ENCODE data around the gene GAMT. TPM values are rescaled to one million over a fixed set of nuclear protein-coding genes. Genes with fewer than 3 reads are reported as not detected.
"Not testable (repeated sequence)": the region's sequence is repeated elsewhere in the genome, so short reads cannot be mapped to it uniquely, and the experiment has no call there.

The GAMT gene
- total RNA-seq, 1 donor from 2014 or later, result 41.5 TPM

DNA sequence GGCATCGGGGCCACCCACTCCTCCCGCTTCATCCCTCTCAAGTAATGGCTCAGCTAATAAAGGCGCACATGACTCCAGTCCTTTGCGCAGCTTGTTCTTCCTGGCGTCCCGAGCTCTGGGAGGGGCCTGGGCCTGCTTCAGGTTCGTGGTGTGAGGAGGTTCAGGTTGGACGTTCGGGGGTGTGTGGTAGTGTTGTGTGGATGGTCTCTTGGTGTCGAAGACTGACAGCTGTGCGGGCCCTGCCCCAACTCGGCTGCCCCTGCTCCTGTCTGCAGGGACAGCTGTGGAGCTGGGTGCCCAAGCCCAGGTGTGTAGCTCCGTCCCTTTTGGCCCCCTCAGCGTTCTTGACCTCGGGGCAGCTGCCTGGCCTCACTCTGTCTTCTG is 39.1 kb upstream of the GAMT start:
- TF ChIP-seq CTCF (IDR thresholded peaks at IDR 0.05; ENCODE audit: unreplicated experiment), result no peak
- Mint-ChIP-seq H3K27ac (no peak overlapping the region), H3K4me3 (peak overlapping the region; percentile 100), H3K27me3 (ENCODE audit: low read depth) (peaks cover 11% of the 10 kb centered on the region), H3K4me1 (peaks cover 12% of the 10 kb centered on the region), H3K36me3 (peaks cover 23% of the 10 kb centered on the region), H3K9me3 (no peaks in the 10 kb centered on the region)
- no peak for DNase-seq (ENCODE audit: low spot score in 2 of 2, unreplicated experiment in 2 of 2)

DNA sequence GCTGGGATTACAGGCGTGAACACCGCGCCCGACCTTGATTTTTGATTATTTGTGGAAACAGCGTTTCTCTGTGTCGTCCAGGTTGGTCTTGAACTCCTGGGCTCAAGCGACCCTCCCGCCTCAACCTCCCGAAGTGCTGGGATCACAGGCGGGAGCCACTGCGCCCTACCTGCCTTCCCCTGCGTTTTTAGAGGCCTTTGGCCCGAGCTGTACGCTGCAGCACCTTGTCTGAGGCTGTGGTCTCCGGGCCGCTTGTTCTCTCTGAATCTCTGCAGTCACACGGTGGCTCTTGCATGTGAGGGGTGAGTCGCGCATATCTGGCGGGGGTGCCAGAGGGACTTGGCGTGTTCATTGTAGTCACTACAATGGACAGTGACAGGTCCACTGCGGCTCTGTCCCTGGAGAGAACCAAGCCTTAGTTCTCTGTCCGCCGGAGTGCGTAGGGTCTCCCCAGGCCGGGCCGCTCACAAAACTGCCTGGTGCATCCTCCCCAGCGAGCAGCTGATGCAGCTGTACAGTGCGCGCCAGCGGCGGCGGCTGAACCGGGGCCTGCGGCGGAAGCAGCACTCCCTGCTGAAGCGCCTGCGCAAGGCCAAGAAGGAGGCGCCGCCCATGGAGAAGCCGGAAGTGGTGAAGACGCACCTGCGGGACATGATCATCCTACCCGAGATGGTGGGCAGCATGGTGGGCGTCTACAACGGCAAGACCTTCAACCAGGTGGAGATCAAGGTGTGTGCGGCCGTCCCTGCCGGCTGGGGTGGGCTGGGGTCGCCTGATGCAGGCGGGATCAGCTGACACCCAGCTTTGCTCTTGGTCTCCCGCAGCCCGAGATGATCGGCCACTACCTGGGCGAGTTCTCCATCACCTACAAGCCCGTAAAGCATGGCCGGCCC is 38.4 kb upstream of the GAMT start:
- Mint-ChIP-seq H3K4me1 (peaks cover 12% of the 10 kb centered on the region), H3K36me3 (peaks cover 25% of the 10 kb centered on the region), H3K27ac (peak overlapping the region; percentile 81), H3K4me3 (peak overlapping the region; percentile 100)
- not testable (repeated sequence) for H3K9me3 Mint-ChIP-seq; H3K27me3 Mint-ChIP-seq (ENCODE audit: low read depth); DNase-seq (ENCODE audit: low spot score in 2 of 2, unreplicated experiment in 2 of 2)

- Mint-ChIP-seq H3K4me3 (peak overlapping the region; percentile 100), H3K4me1 (peaks cover 12% of the 10 kb centered on the region), H3K9me3 (no peaks in the 10 kb centered on the region), H3K27me3 (ENCODE audit: low read depth) (peaks cover under 1% of the 10 kb centered on the region), H3K27ac (peak overlapping the region; percentile 90), H3K36me3 (peaks cover 25% of the 10 kb centered on the region)
- TF ChIP-seq CTCF (IDR thresholded peaks at IDR 0.05; ENCODE audit: unreplicated experiment), result no peak
- DNase-seq (ENCODE audit: low spot score in 2 of 2, unreplicated experiment in 2 of 2), result no peak
Observed at GRCh38 chr19:1438933-1439354, 37.6 kb upstream of the GAMT start.

GRCh38 chr19:1438035-1438932 is 36.9 kb upstream of the GAMT start, which contains the start of gene RPS15:
Gene RPS15, plus strand, starts transcription at chr19:1438396. Its CDS starts 30 bp downstream, at chr19:1438426.
- H3K27ac Mint-ChIP-seq, result peak within 1 kb of the TSS; percentile 100
- H3K4me3 Mint-ChIP-seq, result peak within 1 kb of the TSS; percentile 100

GRCh38 chr19:1437609-1438008 is 36.3 kb upstream of the GAMT start:
- peak overlapping the region; percentile 100 for H3K4me3 Mint-ChIP-seq
- peaks cover 23% of the 10 kb centered on the region for H3K36me3 Mint-ChIP-seq
- H3K9me3 Mint-ChIP-seq, result no peaks in the 10 kb centered on the region

More at GRCh38 chr19:1438035-1438932, 36.9 kb upstream of the GAMT start, which contains the start of gene RPS15:
- peak; percentile 96 to 98 for DNase-seq (ENCODE audit: low spot score in 2 of 2, unreplicated experiment in 2 of 2)
- peak; percentile 88 for TF ChIP-seq CTCF (IDR thresholded peaks at IDR 0.05; ENCODE audit: unreplicated experiment)
- peaks cover 12% of the 10 kb centered on the region for H3K4me1 Mint-ChIP-seq
- H3K27me3 Mint-ChIP-seq (ENCODE audit: low read depth), result no peaks in the 10 kb centered on the region
- no peaks in the 10 kb centered on the region for H3K9me3 Mint-ChIP-seq
- H3K36me3 Mint-ChIP-seq, result peaks cover 25% of the 10 kb centered on the region

More at GRCh38 chr19:1437609-1438008, 36.3 kb upstream of the GAMT start:
- TF ChIP-seq CTCF (IDR thresholded peaks at IDR 0.05; ENCODE audit: unreplicated experiment), result no peak
- Mint-ChIP-seq H3K27ac (peak overlapping the region; percentile 100), H3K4me1 (peaks cover 12% of the 10 kb centered on the region), H3K27me3 (ENCODE audit: low read depth) (no peaks in the 10 kb centered on the region)
- no peak for DNase-seq (ENCODE audit: low spot score in 2 of 2, unreplicated experiment in 2 of 2)
